ENCODE measurements around the gene PFAS.
"Not testable (repeated sequence)": the region's sequence is repeated elsewhere in the genome, so short reads cannot be mapped to it uniquely, and the experiment has no call there.

The PFAS gene

DNA sequence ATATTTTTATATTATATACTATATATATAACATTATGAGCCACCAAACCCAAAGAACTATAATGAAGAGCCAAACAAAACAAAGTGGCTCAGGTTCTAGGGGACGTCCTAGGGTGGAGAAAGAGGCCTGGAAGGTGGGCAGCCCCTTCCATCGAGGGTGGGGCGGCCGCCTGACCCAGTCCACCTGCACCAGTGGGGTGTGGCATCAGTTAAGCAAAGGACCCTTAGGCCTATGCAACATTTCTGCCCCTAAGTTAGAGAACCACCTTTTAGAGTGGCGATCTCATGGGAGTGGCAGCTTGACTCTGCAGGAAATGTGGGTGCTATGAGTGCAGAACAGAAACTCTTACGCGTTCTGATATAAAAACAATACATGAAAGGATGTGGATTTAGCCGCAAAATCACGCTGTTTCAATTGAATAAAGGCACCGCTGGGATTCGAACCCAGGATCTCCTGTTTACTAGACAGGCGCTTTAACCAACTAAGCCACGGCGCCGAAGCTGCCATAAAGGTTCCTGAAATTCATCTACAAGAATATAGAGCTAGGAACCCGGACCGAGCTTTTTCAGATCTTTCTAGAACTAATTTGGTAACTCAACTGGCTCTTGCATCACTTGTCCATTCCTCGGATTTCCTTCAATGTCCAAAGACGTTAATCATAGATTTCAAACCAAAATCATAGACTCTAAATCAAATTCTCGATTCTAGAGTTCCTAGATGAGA lies 23.1 kb upstream of the PFAS start:
- peak; percentile 83 for DNase-seq

DNA sequence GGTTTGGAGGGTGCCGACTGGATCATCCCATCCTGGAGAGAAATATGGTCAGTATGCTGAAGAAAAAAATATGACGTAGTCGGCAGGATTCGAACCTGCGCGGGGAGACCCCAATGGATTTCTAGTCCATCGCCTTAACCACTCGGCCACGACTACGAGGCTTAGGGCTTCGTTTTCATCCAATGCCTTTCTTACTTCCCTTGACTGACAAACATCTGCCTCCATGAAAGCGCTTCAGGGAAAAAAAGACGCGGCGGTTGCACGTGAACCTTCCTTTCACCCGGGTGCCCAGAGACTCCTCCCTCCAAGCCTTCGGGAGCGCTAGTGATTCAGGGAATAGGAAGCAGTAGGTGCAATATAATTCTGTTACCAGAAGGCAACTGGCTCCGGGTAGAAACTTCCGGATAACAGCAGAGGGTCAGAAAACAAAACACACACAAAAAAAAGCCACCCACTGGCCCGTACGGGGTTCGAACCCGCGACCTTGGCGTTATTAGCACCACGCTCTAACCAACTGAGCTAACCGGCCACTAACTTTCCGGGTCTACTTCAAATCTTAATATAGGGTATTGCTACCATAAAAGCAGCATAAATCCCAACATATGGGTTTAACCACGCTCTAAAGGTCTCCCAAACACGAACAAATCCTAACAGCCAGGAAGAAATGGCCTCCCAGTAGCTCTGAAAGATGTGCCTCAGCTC lies 22.4 kb upstream of the PFAS start:
- peak; percentile 45 for DNase-seq

DNA sequence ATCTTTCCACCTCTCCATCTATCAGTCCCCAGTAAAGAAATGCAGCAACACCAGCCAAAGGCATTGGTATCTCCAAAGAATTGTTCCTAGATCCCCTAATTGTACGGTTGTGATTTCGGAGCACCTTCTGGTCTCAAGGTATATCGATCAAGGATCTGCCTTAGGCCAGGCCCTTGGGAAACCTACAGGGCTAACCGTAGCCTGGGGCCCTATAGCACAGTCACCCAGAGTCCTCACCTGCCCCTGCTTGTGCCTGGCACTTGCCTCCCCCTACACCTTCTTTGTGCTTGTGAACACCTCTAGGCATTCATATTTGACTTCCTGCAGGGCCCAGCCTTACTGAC lies 21.9 kb upstream of the PFAS start:
- DNase-seq: no peak

GRCh38 chr17:8231701-8232100 lies 17.4 kb upstream of the PFAS start:
- no peak for DNase-seq

DNA sequence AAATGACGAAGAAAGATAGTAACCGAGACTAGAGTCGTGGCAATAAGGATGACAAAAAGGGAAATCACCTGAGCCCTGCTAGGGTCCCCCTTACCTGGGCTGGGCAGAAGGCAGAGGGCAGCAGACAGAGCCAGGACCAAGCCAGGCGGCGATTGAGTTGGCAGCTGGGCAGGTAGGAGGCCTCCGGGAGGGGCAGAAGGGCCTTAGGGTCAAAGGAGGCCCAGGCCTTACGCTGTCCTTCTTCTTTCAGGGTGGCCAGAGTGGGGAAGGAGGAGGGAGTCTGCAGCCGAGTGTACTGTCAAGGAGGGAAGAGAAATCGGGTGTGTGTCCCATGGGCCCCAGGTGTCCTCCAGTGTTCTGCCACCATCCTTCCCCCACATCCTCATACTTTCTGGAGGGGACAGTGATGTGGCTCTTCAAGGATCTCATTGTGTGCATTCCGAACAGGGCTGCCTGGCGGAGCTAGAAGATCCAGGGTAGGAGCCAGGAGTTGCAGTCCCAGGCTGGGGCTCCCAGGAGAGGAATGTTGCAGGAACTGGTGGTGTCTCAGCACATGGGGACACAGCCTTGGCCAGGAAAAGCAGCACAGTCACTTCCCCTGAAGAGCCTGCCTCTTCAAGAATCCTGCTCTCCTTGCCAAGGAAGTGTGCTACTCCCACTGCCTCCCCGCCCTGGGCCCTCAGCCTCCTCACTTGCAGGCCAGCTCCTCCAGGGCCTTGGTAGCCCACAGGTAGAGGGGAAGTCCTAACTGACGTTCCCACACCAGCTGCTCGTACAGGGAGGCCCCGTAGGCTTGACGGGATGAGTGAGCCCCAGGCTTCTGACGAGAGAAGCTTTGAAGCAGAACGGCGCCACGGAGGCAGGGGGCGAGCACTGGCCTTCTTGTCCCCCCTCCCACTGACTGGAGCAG lies 14.5 kb upstream of the PFAS start:
- no peak for DNase-seq

- no peak for DNase-seq
These were observed 13.4 kb upstream of the PFAS start for GRCh38 chr17:8235676-8236075.

DNA sequence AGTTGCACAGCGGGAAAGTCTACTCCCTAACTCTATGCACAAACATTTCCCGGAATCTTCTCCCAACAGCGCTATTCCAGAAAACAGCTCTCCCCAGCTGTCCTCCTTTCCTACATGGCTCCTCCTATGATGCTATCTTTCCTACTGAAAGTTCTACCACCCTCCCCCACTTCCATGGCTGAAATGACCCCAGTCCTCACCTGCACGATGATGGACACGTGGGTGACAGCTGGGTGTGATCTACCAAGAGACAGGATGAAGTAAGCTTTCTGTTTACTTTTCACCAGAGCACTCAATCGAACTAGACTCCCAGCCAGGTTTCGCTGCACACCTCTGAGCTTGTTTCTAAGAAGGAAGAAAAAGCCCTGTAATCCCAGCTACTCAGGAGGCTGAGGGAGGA lies 11.9 kb upstream of the PFAS start:
- DNase-seq: no peak

DNA sequence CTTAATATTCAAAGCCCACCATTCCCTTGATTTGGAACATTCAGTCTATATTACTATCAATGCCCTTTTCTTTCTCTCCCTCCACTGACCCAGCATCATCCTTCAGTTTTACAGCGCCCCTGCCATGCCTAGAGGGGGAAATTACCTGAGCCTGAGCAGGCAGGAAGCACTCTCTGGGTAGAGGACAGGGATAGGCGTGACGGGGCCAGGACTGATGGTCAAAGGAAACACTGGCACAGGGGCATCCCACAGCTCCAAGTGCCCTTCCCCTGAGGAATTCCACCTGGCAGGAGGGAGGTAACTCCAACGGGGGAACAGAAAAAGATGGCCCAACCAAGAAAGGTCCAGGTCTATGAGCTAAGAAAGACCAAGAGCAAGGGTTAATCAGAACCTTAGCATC lies 11.2 kb upstream of the PFAS start:
- DNase-seq: no peak

DNA sequence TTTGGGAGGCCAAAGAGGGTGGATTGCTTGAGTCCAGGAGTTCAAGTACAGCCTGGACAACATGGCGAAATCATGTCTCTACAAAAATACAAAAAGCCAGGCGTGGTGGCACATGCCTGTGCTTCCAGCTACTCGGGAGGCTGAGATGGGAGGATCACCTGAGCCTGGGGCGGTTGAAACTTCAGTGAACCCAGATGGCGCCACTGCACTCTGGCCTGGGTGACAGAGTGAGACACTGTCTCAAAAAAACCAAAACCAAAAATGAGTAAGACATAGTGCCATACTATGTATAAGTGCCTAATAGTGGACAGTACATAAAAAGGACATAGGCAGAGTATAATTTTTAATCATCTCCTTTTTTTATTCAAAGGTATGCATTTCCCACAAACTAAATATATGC lies 5.3 kb upstream of the PFAS start:
- peak; percentile 45 for DNase-seq

- DNase-seq: no peak
These were observed 4.3 kb upstream of the PFAS start for GRCh38 chr17:8244768-8245167.

GRCh38 chr17:8249621-8250500 lies 772 bp downstream of the PFAS start:
- no peak for DNase-seq

DNA sequence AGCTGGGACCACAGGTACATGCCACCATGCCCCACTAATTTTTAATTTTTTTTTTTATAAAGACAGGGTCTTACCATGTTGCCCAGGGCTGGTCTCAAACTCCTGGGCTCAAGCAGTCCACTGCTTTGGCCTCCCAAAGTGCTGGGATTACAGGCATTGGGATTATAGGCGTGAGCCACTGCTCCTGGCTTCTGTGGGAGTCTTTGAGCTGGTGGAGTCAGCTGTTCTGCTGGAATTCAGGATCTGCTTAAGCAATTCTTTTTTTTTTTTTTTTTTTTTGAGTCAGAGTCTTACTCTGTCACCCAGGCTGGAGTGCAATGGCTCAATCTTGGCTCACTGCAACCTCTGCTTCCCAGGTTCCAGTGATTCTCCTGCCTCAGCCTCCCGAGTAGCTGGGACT lies 2.3 kb downstream of the PFAS start:
- not testable (repeated sequence) for DNase-seq

DNA sequence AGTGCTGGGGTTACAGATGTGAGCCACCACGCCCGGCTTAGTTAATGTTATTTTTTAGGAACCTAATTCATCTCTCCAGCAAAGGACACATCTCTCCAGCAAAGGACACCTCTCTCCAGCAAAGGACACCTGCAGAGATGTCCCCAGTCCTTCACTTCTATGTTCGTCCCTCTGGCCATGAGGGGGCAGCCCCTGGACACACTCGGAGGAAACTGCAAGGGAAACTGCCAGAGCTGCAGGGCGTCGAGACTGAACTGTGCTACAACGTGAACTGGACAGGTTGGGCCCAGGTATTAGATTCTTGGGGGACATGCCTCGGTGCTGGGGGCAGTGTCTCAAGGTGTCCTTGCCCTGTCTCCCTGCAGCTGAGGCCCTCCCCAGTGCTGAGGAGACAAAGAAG lies 4.7 kb downstream of the PFAS start:
- DNase-seq: peak; percentile 14

DNA sequence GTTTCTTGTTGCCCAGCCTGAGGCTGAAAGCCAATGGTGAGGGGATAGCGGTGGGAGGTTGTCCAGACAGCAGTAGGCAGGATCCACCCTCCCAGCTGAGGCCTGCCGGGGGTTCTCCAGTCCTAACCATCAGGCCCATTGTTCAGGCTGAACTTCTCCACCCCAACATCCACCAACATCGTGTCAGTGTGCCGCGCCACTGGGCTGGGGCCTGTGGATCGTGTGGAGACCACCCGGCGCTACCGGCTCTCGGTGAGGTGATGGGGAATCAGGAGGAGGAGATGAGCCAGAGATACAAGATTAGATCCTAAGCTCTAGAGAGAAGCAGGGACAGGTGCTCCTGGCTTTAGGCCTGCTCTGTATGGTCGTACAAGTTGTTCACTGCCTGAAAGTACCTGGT lies 5.8 kb downstream of the PFAS start:
- no peak for DNase-seq

- DNase-seq: no peak
These were observed 6.4 kb downstream of the PFAS start for GRCh38 chr17:8255499-8255898.

DNA sequence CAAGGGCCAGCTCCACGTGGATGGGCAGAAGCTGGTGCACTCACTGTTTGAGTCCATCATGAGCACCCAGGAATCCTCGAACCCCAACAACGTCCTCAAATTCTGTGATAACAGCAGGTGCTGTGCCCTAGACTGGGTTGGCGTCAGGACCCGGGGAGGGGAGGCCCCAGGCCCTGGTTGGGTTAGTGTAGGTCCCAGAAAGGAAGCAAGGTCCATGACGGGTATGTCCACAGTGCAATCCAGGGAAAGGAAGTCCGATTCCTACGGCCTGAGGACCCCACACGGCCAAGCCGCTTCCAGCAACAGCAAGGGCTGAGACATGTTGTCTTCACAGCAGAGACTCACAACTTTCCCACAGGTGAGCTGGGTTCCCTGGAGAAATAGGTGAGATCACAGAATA lies 7.2 kb downstream of the PFAS start:
- DNase-seq: no peak

DNA sequence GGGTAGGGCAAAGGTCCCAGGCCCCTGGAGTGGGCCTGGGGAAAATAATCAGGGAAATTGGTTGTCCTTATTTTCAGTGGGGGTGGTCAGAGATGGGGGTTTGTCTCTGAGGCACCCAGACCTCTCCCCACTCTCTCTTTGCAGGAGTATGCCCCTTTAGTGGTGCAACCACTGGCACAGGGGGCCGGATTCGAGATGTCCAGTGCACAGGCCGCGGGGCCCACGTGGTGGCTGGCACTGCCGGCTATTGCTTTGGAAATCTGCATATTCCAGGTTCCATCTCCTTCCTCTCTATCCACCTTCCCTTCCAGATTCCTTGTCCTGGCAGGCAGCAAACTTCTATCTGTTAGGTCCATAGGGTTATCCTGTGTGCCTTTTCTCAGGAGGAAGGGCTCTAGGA lies 7.6 kb downstream of the PFAS start:
- no peak for DNase-seq

DNA sequence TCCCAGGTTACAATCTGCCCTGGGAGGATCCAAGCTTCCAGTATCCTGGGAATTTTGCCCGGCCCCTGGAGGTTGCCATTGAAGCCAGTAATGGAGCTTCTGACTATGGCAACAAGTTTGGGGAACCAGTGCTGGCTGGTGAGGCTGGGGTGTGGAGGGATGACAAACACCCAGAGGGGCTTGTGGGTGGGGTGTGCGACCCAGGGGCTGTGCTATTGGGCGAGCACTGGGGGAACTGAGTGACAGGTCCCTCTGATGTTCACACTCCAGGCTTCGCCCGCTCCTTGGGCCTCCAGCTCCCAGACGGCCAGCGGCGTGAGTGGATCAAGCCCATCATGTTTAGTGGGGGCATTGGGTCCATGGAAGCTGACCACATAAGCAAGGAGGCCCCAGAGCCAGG lies 8.7 kb downstream of the PFAS start:
- DNase-seq: no peak

DNA sequence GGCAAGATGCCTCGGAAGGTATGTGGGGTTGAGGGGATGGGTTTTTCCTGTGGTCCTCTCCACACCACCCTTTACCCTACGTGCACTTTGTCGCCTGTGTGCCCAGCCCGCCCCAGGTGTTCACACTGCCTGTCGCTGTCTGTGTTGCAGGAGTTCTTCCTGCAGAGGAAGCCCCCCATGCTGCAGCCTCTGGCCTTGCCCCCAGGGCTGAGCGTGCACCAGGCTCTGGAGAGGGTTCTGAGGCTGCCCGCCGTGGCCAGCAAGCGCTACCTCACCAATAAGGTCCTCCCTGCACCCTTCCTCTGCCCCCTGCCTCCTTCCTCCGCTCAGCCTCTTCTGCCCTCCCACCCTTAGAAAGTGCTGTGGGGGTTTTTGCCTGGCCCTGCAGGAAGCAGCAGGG lies 15.2 kb downstream of the PFAS start:
- no peak for DNase-seq

DNA sequence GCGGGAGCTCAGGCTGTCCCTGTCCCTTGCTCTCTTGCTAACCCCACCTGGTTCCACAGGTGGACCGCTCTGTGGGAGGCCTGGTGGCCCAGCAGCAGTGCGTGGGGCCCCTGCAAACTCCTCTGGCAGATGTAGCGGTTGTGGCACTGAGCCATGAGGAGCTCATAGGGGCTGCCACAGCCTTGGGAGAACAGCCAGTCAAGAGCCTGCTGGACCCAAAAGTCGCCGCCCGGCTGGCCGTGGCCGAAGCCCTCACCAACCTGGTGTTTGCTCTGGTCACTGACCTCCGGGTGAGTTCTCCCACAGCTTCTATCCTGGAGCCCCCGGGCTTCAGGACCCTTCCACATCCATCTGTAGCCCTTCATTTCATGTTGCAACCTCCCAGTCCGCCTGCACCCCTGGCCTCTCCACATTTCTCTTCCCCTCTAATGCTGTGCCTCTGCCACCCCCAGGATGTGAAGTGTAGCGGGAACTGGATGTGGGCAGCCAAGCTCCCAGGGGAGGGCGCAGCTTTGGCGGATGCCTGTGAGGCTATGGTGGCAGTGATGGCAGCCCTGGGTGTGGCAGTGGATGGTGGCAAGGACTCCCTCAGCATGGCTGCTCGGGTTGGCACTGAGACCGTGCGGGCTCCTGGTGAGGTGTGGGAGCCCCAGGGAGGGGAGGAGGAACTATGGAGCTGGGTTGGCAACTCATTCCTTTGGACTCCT lies 15.9 kb downstream of the PFAS start:
- DNase-seq: no peak

- DNase-seq: no peak
These were observed 17.8 kb downstream of the PFAS start for GRCh38 chr17:8266648-8267479.
